A549 (cell line): ENCODE results near the gene CTIF. TPM values are rescaled to one million over a fixed set of nuclear protein-coding genes. Genes with fewer than 3 reads are reported as not detected.

Experiments used
- ATAC-seq, 2 experiments: fragments of 200-7000 bp in 1 of 2; fragments of >200 bp in 1 of 2; cut with Nextera tagmentation in 1 of 2; cut with Tn5 transposase in 1 of 2; 3 replicates each; pipeline versions ENCODE4 v1.8.0 to v1.9.1; 2018 to 2020; ENCODE audit warnings: mild to moderate bottlenecking in 1 of 2, moderate library complexity in 1 of 2
- CTCF ChIA-PET: fragments of 300-600 bp; sonication (Branson Sonifier 250); formaldehyde crosslinking; extraction: SDS; loops from one replicate; lab custom pipeline; 2021; ENCODE audit warnings: antibody characterized with exemption, inconsistent platforms; lab: Yijun Ruan, JAX
- POLR2A ChIA-PET: fragments of 350-600 bp; formaldehyde crosslinking; extraction: SDS; loops from one replicate; lab custom pipeline; 2021; ENCODE audit warnings: antibody characterized with exemption, inconsistent platforms; lab: Yijun Ruan, JAX
- DNase-seq, 2 experiments: peaks; one replicate each; pipeline versions ENCODE4 v3.0.0 to v3.0.0-alpha.2; 2011 to 2016; ENCODE audit warnings: low read depth in 1 of 2, low spot score in 1 of 2
- FAIRE-seq: peaks from 2 replicates; lab custom pipeline; 2011; peaks lifted over from hg19 to GRCh38; lab: Jason Lieb, UNC
- H3K27ac ChIP-seq, 2 experiments: fragments of >200 bp; sonication (Bioruptor Twin); formaldehyde crosslinking; 3 replicates each; pipeline ENCODE4 v1.5.1; 2016 to 2017
- H3K4me1 ChIP-seq: fragments of >200 bp; sonication (Bioruptor Twin); formaldehyde crosslinking; 3 replicates; pipeline ENCODE4 v1.6.1; 2016
- H3K4me2 ChIP-seq: fragments of >200 bp; sonication (Bioruptor Twin); formaldehyde crosslinking; 3 replicates; pipeline ENCODE4 v1.6.1; 2016
- H3K4me3 ChIP-seq: fragments of >200 bp; sonication (Bioruptor Twin); formaldehyde crosslinking; 3 replicates; pipeline ENCODE4 v1.5.1; 2016
- H3K9me3 ChIP-seq: fragments of >200 bp; sonication (Bioruptor Twin); formaldehyde crosslinking; 3 replicates; pipeline ENCODE4 v1.6.1; 2016
- BCL3 ChIP-seq: fragments of >200 bp; sonication (Bioruptor Twin); formaldehyde crosslinking; IDR thresholded peaks from 3 replicates; pipeline ENCODE4 v1.6.1; 2016
- BHLHE40 ChIP-seq: IDR thresholded peaks from 2 replicates; pipeline ENCODE4 v1.6.1; 2012; ENCODE audit warnings: low read depth, low read length, inconsistent platforms
- CTCF ChIP-seq: fragments of >200 bp; sonication (Bioruptor Twin); formaldehyde crosslinking; IDR thresholded peaks from 3 replicates; pipeline ENCODE4 v1.5.1; 2016
- ESRRA ChIP-seq: fragments of 150-350 bp; IDR thresholded peaks from 2 replicates; pipeline ENCODE4 v1.6.1; 2014; ENCODE audit warnings: mild to moderate bottlenecking, low read length, borderline replicate concordance
- HMGXB4 ChIP-seq: fragments of 250-450 bp; sonication (Bioruptor Pico); IDR thresholded peaks from 2 replicates; pipeline ENCODE4 v1.5.0; 2021; ENCODE audit warnings: mild to moderate bottlenecking, moderate library complexity, borderline replicate concordance
- HOXA7 ChIP-seq: fragments of 250-450 bp; sonication (Bioruptor Pico); IDR thresholded peaks from 2 replicates; pipeline ENCODE4 v1.5.0; 2020; ENCODE audit warnings: mild to moderate bottlenecking, moderate library complexity
- KDM5A ChIP-seq: fragments of 200-600 bp; sonication (generic); IDR thresholded peaks from 2 replicates; pipeline ENCODE4 v1.6.1; 2016; ENCODE audit warnings: antibody characterized with exemption, mild to moderate bottlenecking
- POLR2AphosphoS2 ChIP-seq: conservative IDR thresholded peaks from 2 replicates; pipeline ENCODE4 v1.6.1; 2012; ENCODE audit warnings: low read length, improper control_type of control experiment, inconsistent platforms
- RAD21 ChIP-seq, 2 experiments: fragments of >200 bp in 1 of 2; sonication (Bioruptor Twin) in 1 of 2; formaldehyde crosslinking in 1 of 2; IDR thresholded peaks in 1 of 2; conservative IDR thresholded peaks in 1 of 2; 2 replicates in 1 of 2; 3 replicates in 1 of 2; pipeline ENCODE4 v1.6.1; 2012 to 2018; ENCODE audit warnings: inconsistent platforms in 1 of 2
- RARB ChIP-seq: fragments of 250-450 bp; sonication (Bioruptor Pico); IDR thresholded peaks from 2 replicates; pipeline ENCODE4 v1.8.0; 2021; ENCODE audit warnings: mild to moderate bottlenecking, moderate library complexity
- ZC3H11A ChIP-seq: fragments of 450-650 bp; IDR thresholded peaks from 2 replicates; pipeline ENCODE4 v1.6.1; 2014; ENCODE audit warnings: antibody characterized with exemption, mild to moderate bottlenecking
- ZFP36 ChIP-seq: fragments of 450-650 bp; IDR thresholded peaks from 2 replicates; pipeline ENCODE4 v1.6.1; 2014; ENCODE audit warnings: borderline replicate concordance; ENCODE audit not compliant: partially characterized antibody
- WGBS: methylation state at CpG from one replicate; pipeline ENCODE4 v1.1.6; 2017; ENCODE audit errors: missing lambda C conversion rate; 5-methylcytosine and 5-hydroxymethylcytosine counted together
- polyA plus RNA-seq, 4 experiments: library from polyadenylated mRNA; depleted of rRNA in 3 of 4; stranded (reverse); fragments of >200 nt; fragmentation: RNase III in 1 of 4; extraction: RNeasy Plus Mini Kit Qiagen cat#74134 plus additional on column Dnase treatment in 1 of 4; gene quantifications; 2 replicates in 3 of 4; 3 replicates in 1 of 4; pipeline ENCODE4 v1.2.3, GENCODE V29; 2011 to 2017

CTIF gene
- polyA plus RNA-seq, 2 of the 4 experiments (the other 2 are of a cell fraction): 17.0 to 24.7 TPM

- CTCF ChIA-PET: interaction anchor here (1.4 to 2.5 kb wide), 5 partner anchors 8 to 163 kb away, joined by 4 to 9 read pairs (median 6); no protein-coding TSS in a partner anchor
- H3K27ac ChIP-seq: no peak overlapping the region
- FAIRE-seq: no peak
- no peak overlapping the region for H3K4me3 ChIP-seq
- no peak; a peak in 1 of 6 replicates for ATAC-seq
- no peaks in the 10 kb centered on the region for H3K9me3 ChIP-seq
- peaks cover 11% of the 10 kb centered on the region; the same call in 2 of the 3 replicates for H3K4me1 ChIP-seq
- no peak overlapping the region for H3K4me2 ChIP-seq
- 76% methylated on average over 15 of the region's 17 CpGs for WGBS
- TF ChIP-seq RARB (CRISPR knock-in tag) (no peak), ZFP36 (no peak), POLR2AphosphoS2 (no peak), HMGXB4 (no peak), BHLHE40 (no peak)
- POLR2A ChIA-PET: no interaction called here
- DNase-seq: no peak
These were observed 100.3 kb downstream of the CTIF start for GRCh38 chr18:48638896-48639771.

GRCh38 chr18:48639772-48640432 lies 101.1 kb downstream of the CTIF start:
- 78% methylated on average over 8 of the region's 14 CpGs for WGBS
- POLR2A ChIA-PET: no interaction called here
- Histone ChIP-seq H3K4me3 (no peak overlapping the region), H3K4me2 (no peak overlapping the region), H3K27ac (peak overlapping the region in 1 of 2 experiments; percentile 36; a peak in 1 of 6 replicates), H3K4me1 (peaks cover 3% of the 10 kb centered on the region; the same call in 2 of the 3 replicates), H3K9me3 (no peaks in the 10 kb centered on the region)
- FAIRE-seq (no peak), ATAC-seq (peak in 1 of 2 experiments; percentile 64; a peak in 3 of 6 replicates), DNase-seq (peak in 1 of 2 experiments; percentile 22)
- CTCF ChIA-PET: interaction anchor here (1.0 to 2.5 kb wide), 6 partner anchors 9 to 164 kb away, joined by 3 to 7 read pairs (median 4); no protein-coding TSS in a partner anchor
- TF ChIP-seq POLR2AphosphoS2 (no peak), RAD21 (conservative IDR thresholded peaks at IDR 0.05 in 1 of 2, IDR thresholded peaks at IDR 0.05 in 1 of 2) (peak in 1 of 2 experiments; percentile 43; a peak in 2 of 5 replicates), ESRRA (no peak), HOXA7 (CRISPR knock-in tag) (no peak), CTCF (0 out of 3 replicates have a peak, but pooled peaks have one; percentile 9), KDM5A (no peak), ZC3H11A (no peak), BCL3 (no peak)
